WTC11 (cell line): ENCODE results near the gene FOXC2. TPM values are rescaled to one million over a fixed set of nuclear protein-coding genes. Genes with fewer than 3 reads are reported as not detected.
"Not testable (repeated sequence)": the region's sequence is repeated elsewhere in the genome, so short reads cannot be mapped to it uniquely, and the experiment has no call there.

Experiments used
- ATAC-seq: fragments of 200-7000 bp; cut with Tn5 transposase; 2 replicates; pipeline ENCODE4 v1.10.0; 2021; ENCODE audit warnings: mild to moderate bottlenecking, moderate library complexity
- CTCF ChIA-PET: fragments of 300-600 bp; sonication (Branson Sonifier 250); formaldehyde crosslinking; loops from one replicate; lab custom pipeline; 2021; ENCODE audit warnings: antibody characterized with exemption; lab: Charles Lee
- POLR2A ChIA-PET: fragments of 350-600 bp; sonication (Branson Sonifier 250); formaldehyde crosslinking; loops from one replicate; lab custom pipeline; 2021; ENCODE audit warnings: antibody characterized with exemption; lab: Charles Lee
- DNase-seq: peaks from one replicate; pipeline ENCODE4 v3.0.0; 2021; ENCODE audit warnings: low spot score
- H3K27ac Mint-ChIP-seq: 2 replicates; pipeline ENCODE4 v1.8.0; 2021; ENCODE audit warnings: mixed read lengths
- H3K27me3 Mint-ChIP-seq: 2 replicates; pipeline ENCODE4 v1.8.0; 2021; ENCODE audit warnings: low read depth, mild to moderate bottlenecking, moderate library complexity, mixed read lengths
- H3K36me3 Mint-ChIP-seq: 2 replicates; pipeline ENCODE4 v1.8.0; 2021; ENCODE audit warnings: mixed read lengths
- H3K4me1 Mint-ChIP-seq: 2 replicates; pipeline ENCODE4 v1.8.0; 2022; ENCODE audit warnings: mixed read lengths
- H3K4me3 Mint-ChIP-seq: 2 replicates; pipeline ENCODE4 v1.8.0; 2021; ENCODE audit warnings: mild to moderate bottlenecking, moderate library complexity, mixed read lengths
- H3K9me3 Mint-ChIP-seq: 2 replicates; pipeline ENCODE4 v1.8.0; 2021; ENCODE audit warnings: mixed read lengths
- RORB ChIP-seq: fragments of 250-450 bp; sonication (Bioruptor Pico); IDR thresholded peaks from 2 replicates; pipeline ENCODE4 v1.9.0; 2021; ENCODE audit warnings: mild to moderate bottlenecking
- SMAD3 ChIP-seq: sonication (generic); formaldehyde crosslinking; IDR thresholded peaks from 2 replicates; pipeline ENCODE4 v1.8.0; 2022; ENCODE audit warnings: missing genetic modification reagents, mild to moderate bottlenecking, borderline replicate concordance
- ZNF121 ChIP-seq: sonication (generic); formaldehyde crosslinking; IDR thresholded peaks from 2 replicates; pipeline ENCODE4 v1.8.0; 2023; ENCODE audit warnings: missing genetic modification reagents
- ZNF219 ChIP-seq: sonication (generic); formaldehyde crosslinking; IDR thresholded peaks from 2 replicates; pipeline ENCODE4 v1.8.0; 2023; ENCODE audit warnings: missing genetic modification reagents, mild to moderate bottlenecking, borderline replicate concordance
- ZNF317 ChIP-seq: sonication (generic); formaldehyde crosslinking; IDR thresholded peaks from 2 replicates; pipeline ENCODE4 v1.8.1; 2023; ENCODE audit warnings: low read depth, mild to moderate bottlenecking, moderate library complexity, missing genetic modification reagents, borderline replicate concordance
- total RNA-seq: library from RNA; stranded (reverse); gene quantifications from 3 replicates; pipeline ENCODE4 v1.2.3, GENCODE V29; 2021
- TF ChIP-seq, protein P1 (sequence below): sonication (generic); formaldehyde crosslinking; IDR thresholded peaks from 2 replicates; pipeline ENCODE4 v1.8.1; 2023; ENCODE audit warnings: mild to moderate bottlenecking, missing genetic modification reagents
- TF ChIP-seq, protein P2 (sequence below): sonication (generic); formaldehyde crosslinking; IDR thresholded peaks from 2 replicates; pipeline ENCODE4 v1.8.1; 2023; ENCODE audit warnings: mild to moderate bottlenecking, missing genetic modification reagents
- TF ChIP-seq, protein P3 (sequence below): sonication (generic); formaldehyde crosslinking; IDR thresholded peaks from 2 replicates; pipeline ENCODE4 v1.8.1; 2023; ENCODE audit warnings: mild to moderate bottlenecking, missing genetic modification reagents, moderate library complexity
- TF ChIP-seq, protein P4 (sequence below): sonication (generic); formaldehyde crosslinking; IDR thresholded peaks from 2 replicates; pipeline ENCODE4 v1.8.0; 2023; ENCODE audit warnings: mild to moderate bottlenecking, missing genetic modification reagents
- TF ChIP-seq, protein P5 (sequence below): sonication (generic); formaldehyde crosslinking; IDR thresholded peaks from 2 replicates; pipeline ENCODE4 v1.8.1; 2023; ENCODE audit warnings: mild to moderate bottlenecking, missing genetic modification reagents, moderate library complexity
- TF ChIP-seq, protein P6 (sequence below): sonication (generic); formaldehyde crosslinking; IDR thresholded peaks from 2 replicates; pipeline ENCODE4 v1.8.1; 2022; ENCODE audit warnings: low read depth, mild to moderate bottlenecking, moderate library complexity, missing genetic modification reagents, borderline replicate concordance

FOXC2 gene
- total RNA-seq, 1 experiment from 2014 or later = 0.28 TPM

DNA sequence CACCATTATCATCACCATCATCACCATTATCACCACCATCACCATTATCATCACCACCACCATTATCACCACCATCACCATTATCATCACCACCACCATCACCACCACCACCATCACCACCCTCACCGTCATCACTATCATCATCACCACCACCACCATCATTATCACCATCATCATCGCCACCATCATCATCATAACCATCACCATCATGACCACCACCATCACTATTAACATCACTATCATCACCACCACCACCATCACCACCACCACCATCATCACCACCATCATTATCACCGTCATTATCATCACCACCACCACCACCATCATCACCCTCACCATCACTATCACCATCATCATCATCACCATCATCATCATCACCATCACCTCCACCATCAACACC, 20.9 kb downstream of the FOXC2 start:
- H3K9me3 Mint-ChIP-seq = peaks cover 5% of the 10 kb centered on the region; the same call in 1 of the 2 replicates
- peaks cover 17% of the 10 kb centered on the region for H3K27me3 Mint-ChIP-seq
- CTCF ChIA-PET = no interaction called here
- ATAC-seq (no peak), DNase-seq (no peak)
- H3K36me3 Mint-ChIP-seq = no peaks in the 10 kb centered on the region
- H3K27ac Mint-ChIP-seq = no peak overlapping the region
- POLR2A ChIA-PET = no interaction called here
- no peak for TF ChIP-seq SMAD3 (CRISPR knock-in tag)
- no peak overlapping the region for H3K4me3 Mint-ChIP-seq
- no peaks in the 10 kb centered on the region for H3K4me1 Mint-ChIP-seq

DNA sequence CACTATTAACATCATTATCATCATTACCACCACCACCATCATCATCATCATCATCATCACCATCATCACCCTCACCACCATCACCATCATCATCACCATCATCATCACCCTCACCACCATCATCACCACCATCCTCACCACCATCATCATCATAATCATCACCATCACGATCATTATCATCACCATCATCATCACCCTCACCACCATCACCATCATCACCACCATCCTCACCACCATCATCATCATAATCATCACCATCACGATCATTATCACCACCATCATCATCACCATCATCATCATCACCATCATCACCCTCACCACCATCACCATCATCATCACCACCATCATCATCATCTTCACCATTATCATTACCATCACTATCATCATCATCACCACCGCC, 21.3 kb downstream of the FOXC2 start:
- H3K27ac Mint-ChIP-seq, CTCF ChIA-PET, POLR2A ChIA-PET, H3K9me3 Mint-ChIP-seq, H3K4me3 Mint-ChIP-seq, DNase-seq, H3K36me3 Mint-ChIP-seq, ATAC-seq, H3K4me1 Mint-ChIP-seq: not testable (repeated sequence)
- H3K27me3 Mint-ChIP-seq = peaks cover 15% of the 10 kb centered on the region

DNA sequence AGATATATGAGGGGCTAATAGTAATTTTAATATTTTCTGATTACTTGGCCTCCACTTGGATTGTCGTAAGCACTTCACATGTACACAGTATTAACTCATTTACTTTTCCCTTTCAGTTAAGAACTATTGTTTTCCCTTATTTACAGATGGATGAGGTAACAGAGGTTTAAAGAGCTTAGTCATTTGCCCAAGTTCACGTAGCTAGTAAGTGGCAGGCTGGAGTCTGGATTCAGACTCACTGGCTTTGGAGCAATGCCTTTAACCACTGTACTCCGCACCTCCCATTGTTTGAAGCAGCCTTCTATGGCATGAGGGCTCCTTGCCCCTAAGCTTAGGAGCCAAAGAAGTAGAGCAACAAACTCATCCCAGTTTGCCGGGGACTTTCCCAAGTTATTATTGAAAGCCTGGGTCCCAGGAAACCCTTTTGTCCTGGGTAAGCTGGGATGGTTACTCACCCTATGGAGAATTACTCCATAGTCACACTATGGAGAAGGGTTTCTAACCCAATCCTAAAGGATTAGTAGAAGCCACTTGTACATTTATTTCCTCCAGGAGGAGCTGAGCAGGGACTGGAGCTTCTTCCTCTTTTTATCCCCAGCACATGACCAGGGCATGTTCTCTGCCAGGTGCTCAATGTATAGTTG, 24.0 kb downstream of the FOXC2 start:
- no peak overlapping the region for H3K4me3 Mint-ChIP-seq
- ATAC-seq = no peak
- no peak overlapping the region for H3K27ac Mint-ChIP-seq
- ChIA-PET POLR2A (no interaction called here), CTCF (no interaction called here)
- H3K36me3 Mint-ChIP-seq = no peaks in the 10 kb centered on the region
- H3K4me1 Mint-ChIP-seq = peaks cover 4% of the 10 kb centered on the region; the same call in 1 of the 2 replicates
- peaks cover 4% of the 10 kb centered on the region; the same call in 1 of the 2 replicates for H3K27me3 Mint-ChIP-seq
- H3K9me3 Mint-ChIP-seq = peaks cover 5% of the 10 kb centered on the region; the same call in 1 of the 2 replicates
- TF ChIP-seq, protein P1, sequence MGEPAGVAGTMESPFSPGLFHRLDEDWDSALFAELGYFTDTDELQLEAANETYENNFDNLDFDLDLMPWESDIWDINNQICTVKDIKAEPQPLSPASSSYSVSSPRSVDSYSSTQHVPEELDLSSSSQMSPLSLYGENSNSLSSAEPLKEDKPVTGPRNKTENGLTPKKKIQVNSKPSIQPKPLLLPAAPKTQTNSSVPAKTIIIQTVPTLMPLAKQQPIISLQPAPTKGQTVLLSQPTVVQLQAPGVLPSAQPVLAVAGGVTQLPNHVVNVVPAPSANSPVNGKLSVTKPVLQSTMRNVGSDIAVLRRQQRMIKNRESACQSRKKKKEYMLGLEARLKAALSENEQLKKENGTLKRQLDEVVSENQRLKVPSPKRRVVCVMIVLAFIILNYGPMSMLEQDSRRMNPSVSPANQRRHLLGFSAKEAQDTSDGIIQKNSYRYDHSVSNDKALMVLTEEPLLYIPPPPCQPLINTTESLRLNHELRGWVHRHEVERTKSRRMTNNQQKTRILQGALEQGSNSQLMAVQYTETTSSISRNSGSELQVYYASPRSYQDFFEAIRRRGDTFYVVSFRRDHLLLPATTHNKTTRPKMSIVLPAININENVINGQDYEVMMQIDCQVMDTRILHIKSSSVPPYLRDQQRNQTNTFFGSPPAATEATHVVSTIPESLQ (CRISPR knock-in tag) = no peak
- TF ChIP-seq, protein P2, sequence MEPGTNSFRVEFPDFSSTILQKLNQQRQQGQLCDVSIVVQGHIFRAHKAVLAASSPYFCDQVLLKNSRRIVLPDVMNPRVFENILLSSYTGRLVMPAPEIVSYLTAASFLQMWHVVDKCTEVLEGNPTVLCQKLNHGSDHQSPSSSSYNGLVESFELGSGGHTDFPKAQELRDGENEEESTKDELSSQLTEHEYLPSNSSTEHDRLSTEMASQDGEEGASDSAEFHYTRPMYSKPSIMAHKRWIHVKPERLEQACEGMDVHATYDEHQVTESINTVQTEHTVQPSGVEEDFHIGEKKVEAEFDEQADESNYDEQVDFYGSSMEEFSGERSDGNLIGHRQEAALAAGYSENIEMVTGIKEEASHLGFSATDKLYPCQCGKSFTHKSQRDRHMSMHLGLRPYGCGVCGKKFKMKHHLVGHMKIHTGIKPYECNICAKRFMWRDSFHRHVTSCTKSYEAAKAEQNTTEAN = no peak
- TF ChIP-seq RORB (CRISPR knock-in tag) (no peak), ZNF219 (CRISPR knock-in tag) (no peak)
- TF ChIP-seq, protein P3, sequence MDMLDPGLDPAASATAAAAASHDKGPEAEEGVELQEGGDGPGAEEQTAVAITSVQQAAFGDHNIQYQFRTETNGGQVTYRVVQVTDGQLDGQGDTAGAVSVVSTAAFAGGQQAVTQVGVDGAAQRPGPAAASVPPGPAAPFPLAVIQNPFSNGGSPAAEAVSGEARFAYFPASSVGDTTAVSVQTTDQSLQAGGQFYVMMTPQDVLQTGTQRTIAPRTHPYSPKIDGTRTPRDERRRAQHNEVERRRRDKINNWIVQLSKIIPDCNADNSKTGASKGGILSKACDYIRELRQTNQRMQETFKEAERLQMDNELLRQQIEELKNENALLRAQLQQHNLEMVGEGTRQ (CRISPR knock-in tag) = no peak
- TF ChIP-seq, protein P4, sequence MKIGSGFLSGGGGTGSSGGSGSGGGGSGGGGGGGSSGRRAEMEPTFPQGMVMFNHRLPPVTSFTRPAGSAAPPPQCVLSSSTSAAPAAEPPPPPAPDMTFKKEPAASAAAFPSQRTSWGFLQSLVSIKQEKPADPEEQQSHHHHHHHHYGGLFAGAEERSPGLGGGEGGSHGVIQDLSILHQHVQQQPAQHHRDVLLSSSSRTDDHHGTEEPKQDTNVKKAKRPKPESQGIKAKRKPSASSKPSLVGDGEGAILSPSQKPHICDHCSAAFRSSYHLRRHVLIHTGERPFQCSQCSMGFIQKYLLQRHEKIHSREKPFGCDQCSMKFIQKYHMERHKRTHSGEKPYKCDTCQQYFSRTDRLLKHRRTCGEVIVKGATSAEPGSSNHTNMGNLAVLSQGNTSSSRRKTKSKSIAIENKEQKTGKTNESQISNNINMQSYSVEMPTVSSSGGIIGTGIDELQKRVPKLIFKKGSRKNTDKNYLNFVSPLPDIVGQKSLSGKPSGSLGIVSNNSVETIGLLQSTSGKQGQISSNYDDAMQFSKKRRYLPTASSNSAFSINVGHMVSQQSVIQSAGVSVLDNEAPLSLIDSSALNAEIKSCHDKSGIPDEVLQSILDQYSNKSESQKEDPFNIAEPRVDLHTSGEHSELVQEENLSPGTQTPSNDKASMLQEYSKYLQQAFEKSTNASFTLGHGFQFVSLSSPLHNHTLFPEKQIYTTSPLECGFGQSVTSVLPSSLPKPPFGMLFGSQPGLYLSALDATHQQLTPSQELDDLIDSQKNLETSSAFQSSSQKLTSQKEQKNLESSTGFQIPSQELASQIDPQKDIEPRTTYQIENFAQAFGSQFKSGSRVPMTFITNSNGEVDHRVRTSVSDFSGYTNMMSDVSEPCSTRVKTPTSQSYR (CRISPR knock-in tag) = no peak
- TF ChIP-seq, all 79 proteins: peak for 0
- DNase-seq = no peak

DNA sequence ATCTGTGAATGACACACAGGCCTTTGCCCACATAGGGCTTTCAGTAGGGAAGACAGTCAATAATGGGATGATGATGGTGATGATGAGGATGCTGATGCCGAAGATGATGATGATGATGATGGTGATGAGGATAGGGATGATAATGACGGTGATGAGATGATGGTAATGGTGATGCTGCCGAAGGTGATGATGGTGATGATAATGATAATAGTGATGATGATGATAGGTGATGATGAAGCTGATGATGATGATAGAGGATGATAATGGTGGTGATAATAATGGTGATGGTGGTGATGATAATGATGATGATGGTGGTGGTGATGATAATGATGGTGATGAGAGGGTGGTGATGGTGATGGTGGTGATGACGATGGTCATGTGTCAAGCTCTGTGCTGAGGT, 24.6 kb downstream of the FOXC2 start:
- CTCF ChIA-PET = no interaction called here
- POLR2A ChIA-PET = no interaction called here
- ATAC-seq (no peak), DNase-seq (no peak)
- TF ChIP-seq ZNF121 (CRISPR knock-in tag) (no peak), ZNF317 (CRISPR knock-in tag) (no peak)
- TF ChIP-seq, protein P5, sequence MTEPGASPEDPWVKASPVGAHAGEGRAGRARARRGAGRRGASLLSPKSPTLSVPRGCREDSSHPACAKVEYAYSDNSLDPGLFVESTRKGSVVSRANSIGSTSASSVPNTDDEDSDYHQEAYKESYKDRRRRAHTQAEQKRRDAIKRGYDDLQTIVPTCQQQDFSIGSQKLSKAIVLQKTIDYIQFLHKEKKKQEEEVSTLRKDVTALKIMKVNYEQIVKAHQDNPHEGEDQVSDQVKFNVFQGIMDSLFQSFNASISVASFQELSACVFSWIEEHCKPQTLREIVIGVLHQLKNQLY = no peak
- TF ChIP-seq, protein P6, sequence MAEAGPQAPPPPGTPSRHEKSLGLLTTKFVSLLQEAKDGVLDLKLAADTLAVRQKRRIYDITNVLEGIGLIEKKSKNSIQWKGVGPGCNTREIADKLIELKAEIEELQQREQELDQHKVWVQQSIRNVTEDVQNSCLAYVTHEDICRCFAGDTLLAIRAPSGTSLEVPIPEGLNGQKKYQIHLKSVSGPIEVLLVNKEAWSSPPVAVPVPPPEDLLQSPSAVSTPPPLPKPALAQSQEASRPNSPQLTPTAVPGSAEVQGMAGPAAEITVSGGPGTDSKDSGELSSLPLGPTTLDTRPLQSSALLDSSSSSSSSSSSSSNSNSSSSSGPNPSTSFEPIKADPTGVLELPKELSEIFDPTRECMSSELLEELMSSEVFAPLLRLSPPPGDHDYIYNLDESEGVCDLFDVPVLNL (CRISPR knock-in tag) = no peak
- H3K27me3 Mint-ChIP-seq = peaks cover 4% of the 10 kb centered on the region; the same call in 1 of the 2 replicates
- peaks cover 4% of the 10 kb centered on the region; the same call in 1 of the 2 replicates for H3K4me1 Mint-ChIP-seq
- no peaks in the 10 kb centered on the region for H3K36me3 Mint-ChIP-seq
- H3K4me3 Mint-ChIP-seq = no peak overlapping the region
- H3K9me3 Mint-ChIP-seq = peaks cover 5% of the 10 kb centered on the region; the same call in 1 of the 2 replicates
- H3K27ac Mint-ChIP-seq = no peak overlapping the region
